CD4-positive, alpha-beta T cell treated with Interleukin-17A for 1 hour (primary cell): ENCODE results near the gene ABLIM2.

ENCODE experiments used
- DNase-seq: peaks from one replicate; pipeline ENCODE4 v3.0.0-alpha.2; 2020

ABLIM2 gene

DNA sequence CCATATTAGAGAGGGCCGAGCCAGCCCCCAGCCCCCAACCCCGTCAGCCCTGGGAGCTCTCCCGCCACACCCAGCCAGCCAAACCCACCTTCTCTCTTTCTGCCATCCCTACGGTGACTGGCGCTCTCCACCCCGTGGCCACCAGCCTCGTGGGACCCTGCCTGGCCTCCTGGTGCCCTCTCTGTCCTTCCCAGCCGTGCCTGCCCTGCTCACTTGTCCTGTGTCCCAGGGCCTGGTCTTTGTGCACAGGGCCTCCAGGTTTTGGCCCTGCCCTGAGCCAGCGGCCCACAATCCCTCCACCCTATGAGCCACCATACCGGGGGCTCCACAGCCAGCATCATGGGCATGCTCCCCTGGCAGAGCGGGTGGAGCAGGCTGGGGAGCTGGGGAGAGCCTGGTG lies 77.4 kb downstream of the ABLIM2 start:
- DNase-seq = no peak

DNA sequence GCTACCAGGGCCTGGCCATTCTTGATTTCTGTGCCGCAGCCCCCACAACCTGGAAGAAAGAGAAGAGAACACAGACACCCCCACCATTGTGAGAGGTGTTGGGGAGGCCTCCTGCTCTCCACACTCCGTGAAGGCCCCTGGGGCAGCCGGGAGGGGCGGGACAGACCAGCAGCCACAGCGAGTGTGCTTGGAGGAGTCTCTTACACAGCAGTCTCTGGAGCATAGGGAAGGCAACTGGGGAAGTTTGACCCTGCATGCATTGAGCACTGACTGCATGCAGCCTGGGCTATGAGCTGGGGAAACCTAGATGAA lies 77.9 kb downstream of the ABLIM2 start:
- no peak for DNase-seq

DNA sequence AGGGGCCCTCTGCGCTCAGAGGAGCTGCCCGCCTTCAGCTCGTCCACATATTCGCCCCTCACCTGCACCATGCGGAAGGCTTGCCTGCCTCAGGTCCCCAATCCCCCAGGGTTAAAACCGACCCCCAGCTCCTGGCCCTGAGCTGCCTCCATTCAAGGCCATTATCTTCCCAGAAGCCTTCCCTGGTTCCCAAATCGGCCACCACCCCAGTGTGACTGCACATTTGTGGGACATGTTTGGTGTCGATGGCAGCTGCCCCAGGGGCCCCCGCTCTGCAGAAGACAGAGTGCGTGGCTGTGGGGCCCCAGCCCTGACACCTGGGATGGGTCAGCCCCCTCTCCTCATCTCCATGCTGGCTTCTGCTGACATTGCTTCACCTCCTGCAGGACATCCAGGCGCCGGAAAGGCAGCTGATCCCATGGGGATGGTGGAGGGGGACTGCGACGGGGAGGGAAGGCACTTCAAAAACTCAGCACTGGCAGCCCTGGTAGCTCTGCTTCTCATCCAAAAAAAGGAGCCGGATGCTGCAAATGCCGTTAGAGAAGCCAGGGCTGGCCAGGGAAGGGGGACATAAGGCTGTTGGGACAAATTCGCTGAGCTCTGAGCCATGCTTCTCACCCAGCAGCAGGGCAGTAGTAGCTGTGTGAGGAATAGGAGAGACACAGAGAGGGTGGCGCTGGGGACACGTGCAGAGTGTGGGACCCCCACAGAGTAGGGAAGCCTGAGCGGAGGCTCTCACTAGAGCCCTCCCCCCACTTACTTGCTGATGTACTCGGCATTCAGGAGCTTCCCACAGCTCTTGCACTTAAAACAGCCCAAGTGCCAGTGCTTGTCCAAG lies 78.5 kb downstream of the ABLIM2 start:
- no peak for DNase-seq

GRCh38 chr4:8079031-8079885 lies 79.4 kb downstream of the ABLIM2 start:
- DNase-seq = no peak

DNA sequence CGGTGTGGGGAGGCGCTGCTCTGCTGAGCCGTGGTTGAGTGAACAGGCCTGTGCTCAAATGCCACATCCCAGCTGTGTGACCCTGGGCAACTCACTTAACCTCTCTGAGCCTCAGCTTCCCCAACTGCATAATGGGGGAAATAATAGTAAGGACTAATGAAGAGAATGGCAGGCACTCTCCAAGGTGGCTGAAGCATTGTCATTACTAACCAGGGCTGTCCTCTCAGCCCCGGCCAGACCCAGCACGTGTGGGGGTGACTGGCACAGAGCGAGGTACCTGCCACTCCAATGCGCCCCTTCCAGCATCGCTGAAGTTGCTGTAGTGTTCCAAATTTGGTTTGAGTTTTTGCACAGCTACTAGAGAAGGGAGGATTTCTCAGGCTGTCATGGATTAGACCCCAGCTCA lies 80.0 kb downstream of the ABLIM2 start:
- DNase-seq = no peak

DNA sequence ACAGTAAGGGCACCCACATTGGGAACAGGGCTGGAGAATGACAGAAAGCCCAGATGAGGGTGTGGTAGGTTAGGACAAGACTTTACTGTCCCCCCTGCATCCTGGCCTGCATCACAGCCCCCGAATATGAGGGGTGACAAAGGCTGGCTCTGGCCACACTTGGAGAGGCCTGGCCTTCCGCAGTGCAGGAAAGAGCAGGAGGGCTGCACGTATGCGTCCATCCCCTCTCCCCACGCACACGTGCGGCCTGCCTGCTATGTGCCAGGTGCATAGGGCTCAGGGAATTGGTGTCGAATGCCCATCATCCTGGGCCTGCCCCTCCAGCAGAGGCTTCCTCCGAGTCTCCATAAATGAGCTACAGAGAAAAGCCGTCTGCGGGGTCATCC lies 80.5 kb downstream of the ABLIM2 start:
- DNase-seq = no peak

- DNase-seq = no peak
Measured at GRCh38 chr4:8077181-8078108, 81.2 kb downstream of the ABLIM2 start.

DNA sequence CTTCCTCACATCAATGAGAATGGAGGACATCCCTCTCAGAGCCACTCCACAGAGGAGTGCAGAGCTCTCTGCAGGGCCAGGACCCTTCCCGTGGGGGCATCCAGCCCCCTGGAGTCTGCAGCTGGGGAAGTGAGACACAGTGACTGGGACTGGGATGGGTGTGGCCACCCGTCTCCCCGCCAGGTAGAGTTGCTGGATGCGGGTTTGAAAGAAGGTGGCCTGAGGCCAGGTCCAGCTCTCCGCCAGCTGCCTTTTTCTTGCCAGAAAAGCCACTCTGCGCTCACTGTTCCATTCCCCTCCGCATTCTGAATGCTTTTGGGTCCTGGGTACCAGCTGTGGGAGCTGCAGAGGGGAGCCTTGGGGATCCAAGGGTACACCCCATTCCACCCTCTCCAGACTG lies 82.6 kb downstream of the ABLIM2 start:
- DNase-seq = no peak

DNA sequence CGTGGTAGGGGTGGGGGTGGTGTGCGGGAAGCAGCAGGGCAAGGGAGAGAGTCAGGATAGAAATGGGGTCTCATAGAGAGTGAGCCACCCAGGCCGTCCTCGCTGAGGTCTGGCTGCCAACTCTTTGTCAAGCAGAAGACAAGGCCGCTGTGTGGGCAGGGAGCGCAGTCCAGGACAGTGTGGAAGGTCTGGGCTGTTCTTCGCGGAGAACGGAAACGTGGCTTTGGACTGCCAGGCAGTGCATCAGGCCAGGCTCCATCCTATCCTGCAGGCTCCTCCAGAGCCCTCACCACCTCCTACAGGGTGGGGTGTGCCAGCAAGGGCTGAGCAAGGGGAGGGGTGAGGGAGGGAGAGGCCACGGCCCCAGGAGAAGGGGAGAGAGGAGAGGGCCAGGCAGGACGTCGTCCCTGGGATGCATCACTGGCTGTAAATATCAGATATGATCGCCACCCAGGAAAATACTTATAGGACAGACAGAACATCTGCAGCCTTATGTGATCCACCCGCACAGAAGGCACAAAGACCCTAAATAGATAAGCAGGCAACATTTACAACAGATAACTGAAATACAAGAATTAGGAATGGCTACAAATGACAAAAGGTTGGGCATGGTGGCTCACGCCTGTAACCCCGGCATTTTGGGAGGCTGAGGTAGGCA lies 85.3 kb downstream of the ABLIM2 start:
- DNase-seq = no peak

DNA sequence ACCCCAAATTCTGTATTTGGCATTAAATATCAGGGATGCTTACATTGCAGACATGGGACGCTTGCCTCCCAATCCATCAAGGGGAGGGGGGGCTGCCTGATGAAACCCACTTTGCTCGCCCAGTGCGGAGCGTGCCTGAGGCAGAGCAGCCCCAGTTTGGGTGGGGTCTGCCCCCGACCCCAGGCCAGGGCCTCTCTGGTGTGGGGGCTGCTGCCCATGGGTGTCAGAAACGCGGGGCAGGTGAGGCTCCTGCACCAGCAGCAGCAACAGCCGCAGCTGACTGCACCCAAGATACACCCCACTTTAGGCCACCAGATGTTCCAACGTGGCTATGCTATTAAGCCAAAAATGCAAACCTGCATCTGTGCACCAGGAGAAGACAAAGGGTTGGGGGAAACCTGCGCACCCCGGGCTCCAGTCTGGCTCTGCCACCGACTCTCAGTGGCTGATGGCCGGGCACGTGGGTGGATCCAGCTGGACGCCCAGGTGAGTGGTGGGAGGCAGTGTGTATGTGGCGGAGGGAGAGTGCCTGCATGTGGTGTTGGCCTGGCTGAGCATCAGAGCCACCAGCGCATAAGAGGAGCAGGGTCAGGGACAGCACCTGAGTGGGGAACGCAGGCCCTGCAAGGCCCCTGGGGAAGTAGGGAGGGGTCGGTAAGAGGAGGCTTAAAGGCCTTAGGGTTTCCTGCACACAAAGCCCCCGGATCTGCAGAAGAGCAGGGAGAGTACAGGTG lies 86.2 kb downstream of the ABLIM2 start:
- no peak for DNase-seq

- no peak for DNase-seq
Measured at GRCh38 chr4:8071766-8072165, 86.8 kb downstream of the ABLIM2 start.

DNA sequence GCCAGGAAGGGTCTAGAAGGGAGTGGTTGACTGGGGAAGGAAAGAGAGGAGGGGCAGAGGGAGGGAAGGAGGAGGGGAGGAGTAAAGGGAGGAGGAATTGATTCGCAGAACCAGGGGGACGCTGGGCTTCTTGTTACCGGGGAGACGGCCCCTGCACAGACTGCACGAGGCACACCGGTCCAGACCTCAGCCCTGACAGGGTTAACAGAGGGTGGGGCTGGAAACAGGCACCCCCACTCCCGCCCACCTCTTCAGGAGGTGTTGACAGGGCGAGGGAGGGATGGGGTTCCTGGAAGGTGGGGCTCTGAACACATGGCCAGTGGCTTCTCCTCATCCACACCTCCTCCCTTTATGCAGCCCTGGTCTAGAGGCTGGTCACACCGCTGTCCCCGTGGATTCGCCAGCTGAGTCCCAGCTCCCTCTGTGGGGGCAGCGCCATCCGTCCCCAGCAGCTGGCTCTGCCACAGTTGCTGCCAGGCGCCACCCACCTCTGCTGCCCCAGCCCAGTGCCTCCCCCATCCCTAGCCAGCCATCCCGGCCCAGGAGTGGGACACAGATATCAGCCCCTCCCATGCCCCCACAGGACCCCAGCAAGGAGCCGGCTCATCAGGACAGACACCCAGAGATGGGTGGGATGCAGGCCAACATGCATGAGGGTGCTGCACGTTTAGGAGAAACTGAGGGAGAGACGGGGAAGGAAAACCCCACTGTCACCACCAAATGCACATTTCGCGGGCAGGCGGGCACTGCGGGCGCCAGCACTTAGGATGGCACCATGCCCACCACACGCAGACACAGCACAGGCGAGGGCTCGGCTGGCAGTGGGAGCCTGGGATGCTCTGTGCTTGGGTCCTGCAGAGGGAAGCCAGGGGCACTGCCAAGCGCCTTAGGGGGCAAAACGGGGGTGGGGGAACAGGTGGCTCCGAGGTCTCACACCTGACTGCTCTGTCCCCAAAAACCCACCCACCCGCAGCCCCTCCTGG lies 87.6 kb downstream of the ABLIM2 start:
- no peak for DNase-seq

- no peak for DNase-seq
Measured at GRCh38 chr4:8069102-8069752, 89.4 kb downstream of the ABLIM2 start.

DNA sequence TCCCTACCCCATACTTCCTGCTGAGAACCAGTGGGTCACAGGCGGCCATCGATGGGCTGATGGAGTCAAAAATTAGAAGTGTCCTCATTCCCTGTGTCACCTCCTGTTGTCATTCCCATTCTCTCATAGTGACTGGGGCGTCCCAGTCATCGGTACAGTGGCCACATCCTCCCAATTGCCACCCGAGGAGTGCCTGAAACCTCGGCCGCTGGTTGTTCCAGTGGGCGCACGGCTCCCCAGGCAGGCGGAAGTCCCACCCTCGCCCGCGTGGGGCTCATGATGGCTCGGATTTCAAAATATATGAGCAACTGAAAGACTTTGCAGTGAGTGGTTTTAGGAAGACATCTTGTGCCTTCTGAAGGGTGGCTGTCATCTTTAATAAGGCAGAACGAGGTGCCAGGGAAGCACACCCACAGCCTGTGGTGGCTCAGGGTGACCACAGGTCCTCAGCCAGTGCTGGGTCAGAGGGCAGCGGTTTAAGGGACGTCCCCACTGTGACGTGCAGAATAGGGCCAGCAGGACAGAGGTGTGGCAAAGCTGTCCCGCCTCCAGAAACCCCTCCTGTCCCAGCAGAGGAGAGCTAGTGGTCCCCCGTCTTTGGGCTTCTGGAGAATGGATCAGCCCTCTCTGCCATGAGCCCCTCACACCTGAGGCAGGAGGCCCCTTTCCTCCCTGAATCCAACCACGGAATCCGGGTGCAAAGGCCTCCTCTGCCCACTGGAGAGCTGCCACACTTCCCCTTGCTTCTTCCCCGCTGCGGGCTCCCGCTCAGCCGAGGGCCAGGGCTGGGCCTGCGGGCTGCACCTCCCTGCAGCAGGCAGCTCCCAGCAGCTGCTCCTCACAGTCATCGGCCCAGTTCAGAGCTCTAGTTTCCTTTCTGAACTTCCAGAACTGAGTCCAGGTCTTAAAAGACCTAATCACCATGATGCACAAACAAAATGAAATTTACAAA lies 90.4 kb downstream of the ABLIM2 start:
- DNase-seq = no peak

DNA sequence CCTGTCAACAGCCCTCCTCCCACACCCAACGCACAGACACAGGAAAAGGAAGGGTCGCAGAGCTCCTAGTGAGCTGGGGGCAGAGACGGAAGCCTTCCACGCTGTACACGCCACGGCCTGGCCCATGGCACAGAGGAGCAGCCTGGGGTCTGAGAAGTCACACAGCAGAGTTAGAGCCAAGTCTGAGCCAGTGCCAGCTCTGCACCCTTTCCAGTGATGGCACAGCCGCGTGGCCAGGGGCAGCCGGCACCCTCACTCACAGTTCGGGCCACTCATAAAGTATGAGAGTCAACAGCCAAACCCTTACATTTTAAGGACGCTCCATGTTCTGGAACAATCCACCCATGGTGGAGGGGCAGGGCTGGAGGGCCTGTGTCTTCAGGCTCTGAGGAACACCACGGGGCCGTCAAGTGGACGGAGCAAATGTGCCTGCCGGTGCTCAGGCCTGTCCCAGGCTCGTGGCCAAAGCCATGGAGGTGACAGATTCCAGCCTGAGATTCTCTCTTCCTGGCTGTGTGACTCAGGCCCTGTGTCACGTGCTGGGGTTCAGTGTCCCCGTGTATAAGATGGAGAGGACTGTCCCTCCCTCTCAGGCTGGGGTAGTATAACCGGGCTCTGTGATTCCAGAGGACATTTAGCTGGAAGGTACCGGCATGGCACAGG lies 91.2 kb downstream of the ABLIM2 start:
- no peak for DNase-seq

- no peak for DNase-seq
Measured at GRCh38 chr4:8066336-8066931, 92.2 kb downstream of the ABLIM2 start.

DNA sequence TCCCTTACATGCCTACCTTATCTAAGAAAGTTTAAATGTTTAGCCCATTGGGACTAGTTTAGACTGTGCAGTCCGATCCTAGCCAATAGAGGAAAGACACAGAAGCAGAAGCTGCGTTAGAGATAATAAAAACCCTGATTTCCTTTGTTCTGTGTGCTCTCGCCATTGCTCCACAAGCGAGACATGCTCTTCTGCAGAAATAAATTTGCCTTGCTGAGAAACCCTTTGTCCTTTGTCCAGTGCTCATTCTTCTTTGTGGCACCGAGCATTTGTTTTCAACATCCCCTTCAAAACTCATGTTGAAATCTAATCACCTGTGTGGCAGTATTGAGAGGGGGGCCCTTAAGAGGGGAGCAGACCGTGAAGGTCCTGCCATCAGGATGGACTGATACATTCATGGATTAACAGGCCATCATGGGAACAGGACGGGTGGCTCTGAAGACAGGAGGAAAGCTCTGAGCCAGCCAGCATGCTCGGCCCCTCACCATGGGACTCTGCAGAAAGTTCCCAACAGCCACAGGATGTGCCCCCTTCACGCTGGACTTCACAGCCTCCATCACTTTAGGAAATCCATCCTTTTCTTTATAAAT lies 94.5 kb downstream of the ABLIM2 start:
- no peak for DNase-seq

- DNase-seq = no peak
Measured at GRCh38 chr4:8061573-8061972, 97.0 kb downstream of the ABLIM2 start.
